ENCODE data around the gene SIRT7.

DNA sequence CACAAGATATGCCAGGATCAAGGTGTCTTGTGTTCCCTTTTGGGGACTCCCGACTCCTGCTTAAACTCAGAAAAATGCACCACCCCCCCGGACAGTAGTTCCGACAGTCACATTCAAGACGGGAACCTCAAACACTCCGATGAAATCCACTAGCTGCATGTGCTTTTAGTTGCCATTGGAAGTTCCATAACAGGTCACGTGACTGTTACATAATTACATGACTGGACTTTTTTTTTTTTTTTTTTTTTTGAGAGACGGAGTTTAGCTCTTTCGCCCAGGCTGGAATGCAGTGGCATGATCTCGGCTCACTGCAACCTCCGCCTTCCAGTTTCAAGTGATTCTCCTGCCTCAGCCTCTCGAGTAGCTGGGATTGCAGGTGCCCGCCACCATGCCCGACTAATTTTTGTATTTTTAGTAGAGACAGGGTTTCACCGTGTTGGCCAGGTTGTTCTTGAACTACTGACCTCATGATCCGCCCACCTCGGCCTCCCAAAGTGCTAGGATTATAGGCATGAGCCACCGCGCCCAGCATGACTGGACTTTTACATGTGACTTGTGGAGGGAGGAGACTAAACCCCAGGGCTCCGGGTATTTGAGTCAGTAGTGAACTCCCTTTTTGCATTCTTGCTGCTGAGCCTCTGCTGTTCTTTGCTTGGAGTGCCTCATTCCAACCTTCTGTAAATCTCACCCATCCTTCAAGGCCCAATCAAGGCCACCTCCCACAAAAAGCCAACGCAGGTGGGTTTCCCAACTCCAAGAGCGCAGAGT lies 1.6 kb downstream of the SIRT7 start:
- TF ChIP-seq CTCF (IDR thresholded peaks at IDR 0.05) (no peak), POLR2A (IDR thresholded peaks at IDR 0.05) (peak in 1 of 2 donors; percentile 58), EP300 (IDR thresholded peaks at IDR 0.05) (no peak), POLR2AphosphoS5 (IDR thresholded peaks at IDR 0.05) (no peak)
